PC-3 (cell line): ENCODE results near the gene ELF2. TPM values are rescaled to one million over a fixed set of nuclear protein-coding genes. Genes with fewer than 3 reads are reported as not detected.

Experiments
- ATAC-seq: fragments of 200-7000 bp; cut with Tn5 transposase; 2 replicates; pipeline ENCODE4 v1.9.1; 2020; ENCODE audit warnings: mild to moderate bottlenecking, moderate library complexity
- BruUV-seq: library from RNA; stranded (reverse); fragments of 400-500 nt; replicated peaks from 2 replicates; lab custom pipeline; 2021; lab: Mats Ljungman, UMichigan
- CTCF ChIA-PET: fragments of 300-600 bp; sonication (Branson Sonifier 250); formaldehyde crosslinking; loops from one replicate; lab custom pipeline; 2022; ENCODE audit warnings: antibody characterized with exemption; lab: Charles Lee
- POLR2A ChIA-PET: fragments of 300-600 bp; sonication (Branson Sonifier 250); formaldehyde crosslinking; loops from one replicate; lab custom pipeline; 2022; ENCODE audit warnings: antibody characterized with exemption; ENCODE audit not compliant: unreplicated experiment; lab: Charles Lee
- DNase-seq: peaks from one replicate; pipeline ENCODE4 v3.0.0-alpha.2; 2015
- H2AFZ ChIP-seq: fragments of 300-600 bp; sonication (generic); 2 replicates; pipeline ENCODE4 v1.6.0; 2016; ENCODE audit warnings: antibody characterized with exemption, low read length
- H3F3A ChIP-seq: fragments of 300-600 bp; sonication (generic); one replicate; pipeline ENCODE4 v1.6.0; 2017; ENCODE audit warnings: antibody characterized with exemption, low read length, control low read depth, mild to moderate bottlenecking; ENCODE audit not compliant: unreplicated experiment
- H3K27ac ChIP-seq: fragments of 300-600 bp; sonication (generic); 2 replicates; pipeline ENCODE4 v1.5.1; 2016; ENCODE audit warnings: mild to moderate bottlenecking, low read length
- H3K27me3 ChIP-seq: fragments of 300-600 bp; sonication (generic); 2 replicates; pipeline ENCODE4 v1.6.1; 2016; ENCODE audit warnings: low read length, mixed read lengths
- H3K36me3 ChIP-seq: fragments of 300-600 bp; sonication (generic); 2 replicates; pipeline ENCODE4 v1.6.1; 2016; ENCODE audit warnings: low read depth, mixed run types, low read length, mixed read lengths
- H3K4me1 ChIP-seq: fragments of 300-600 bp; sonication (generic); 2 replicates; pipeline ENCODE4 v1.5.1; 2016; ENCODE audit warnings: low read length; ENCODE audit not compliant: insufficient read depth
- H3K4me2 ChIP-seq: fragments of 300-600 bp; sonication (generic); 2 replicates; pipeline ENCODE4 v1.6.0; 2016; ENCODE audit warnings: low read length
- H3K4me3 ChIP-seq: fragments of 300-600 bp; sonication (generic); 2 replicates; pipeline ENCODE4 v1.5.1; 2016; ENCODE audit warnings: mild to moderate bottlenecking, low read length, mixed read lengths
- H3K79me2 ChIP-seq: fragments of 300-600 bp; sonication (generic); 2 replicates; pipeline ENCODE4 v1.6.1; 2017; ENCODE audit warnings: low read length, mixed read lengths
- H3K9ac ChIP-seq: fragments of 300-600 bp; sonication (generic); 2 replicates; pipeline ENCODE4 v1.6.0; 2016; ENCODE audit warnings: mild to moderate bottlenecking, low read length
- H3K9me2 ChIP-seq: fragments of 300-600 bp; sonication (generic); replicated peaks from 2 replicates; pipeline ENCODE4 v1.6.1; 2016; ENCODE audit warnings: mixed run types, low read length, mixed read lengths
- H3K9me3 ChIP-seq: fragments of 300-600 bp; sonication (generic); 2 replicates; pipeline ENCODE4 v1.6.1; 2016; ENCODE audit warnings: low read length, mixed read lengths
- H4K20me1 ChIP-seq: fragments of 300-600 bp; sonication (generic); 2 replicates; pipeline ENCODE4 v1.6.1; 2016; ENCODE audit warnings: low read length, mixed read lengths
- EZH2 ChIP-seq: fragments of 300-600 bp; sonication (generic); IDR thresholded peaks from one replicate; pipeline ENCODE4 v1.6.1; 2017; ENCODE audit warnings: antibody characterized with exemption, mild to moderate bottlenecking, low read length; ENCODE audit not compliant: unreplicated experiment
- EZH2phosphoT487 ChIP-seq: fragments of 300-600 bp; sonication (generic); IDR thresholded peaks from 2 replicates; pipeline ENCODE4 v1.6.1; 2018; ENCODE audit warnings: mild to moderate bottlenecking, antibody characterized with exemption, low read length, borderline replicate concordance
- intact Hi-C: fragments of 100-400 bp; cut with micrococcal nuclease; formaldehyde crosslinking; loops from 2 replicates; pipeline ENCODE4 v1.9.0; 2023
- total RNA-seq: library from RNA; depleted of rRNA; stranded (reverse); fragments of >200 nt; gene quantifications from 2 replicates; pipeline ENCODE4 v1.2.3, GENCODE V29; 2014
- TF ChIP-seq, protein P1 (sequence below): fragments of 300-600 bp; sonication (generic); conservative IDR thresholded peaks from 2 replicates; pipeline ENCODE4 v1.5.1; 2017; ENCODE audit warnings: antibody characterized with exemption, low read depth, mild to moderate bottlenecking, low read length

The ELF2 gene
- total RNA-seq, 1 experiment from 2014 or later: 18.5 TPM

- Histone ChIP-seq H3K27me3 (no peaks in the 10 kb centered on the region), H3K36me3 (no peaks in the 10 kb centered on the region), H3K9ac (no peak overlapping the region), H3K9me2 (no peaks in the 10 kb centered on the region), H3K4me2 (no peak overlapping the region), H4K20me1 (no peaks in the 10 kb centered on the region), H3K4me1 (no peaks in the 10 kb centered on the region), H3K4me3 (no peak overlapping the region), H2AFZ (no peak overlapping the region), H3K9me3 (no peaks in the 10 kb centered on the region), H3K79me2 (no peaks in the 10 kb centered on the region), H3K27ac (no peak overlapping the region), H3F3A (no peaks in the 10 kb centered on the region)
- TF ChIP-seq EZH2 (no peak), EZH2phosphoT487 (no peak)
- TF ChIP-seq, protein P1, sequence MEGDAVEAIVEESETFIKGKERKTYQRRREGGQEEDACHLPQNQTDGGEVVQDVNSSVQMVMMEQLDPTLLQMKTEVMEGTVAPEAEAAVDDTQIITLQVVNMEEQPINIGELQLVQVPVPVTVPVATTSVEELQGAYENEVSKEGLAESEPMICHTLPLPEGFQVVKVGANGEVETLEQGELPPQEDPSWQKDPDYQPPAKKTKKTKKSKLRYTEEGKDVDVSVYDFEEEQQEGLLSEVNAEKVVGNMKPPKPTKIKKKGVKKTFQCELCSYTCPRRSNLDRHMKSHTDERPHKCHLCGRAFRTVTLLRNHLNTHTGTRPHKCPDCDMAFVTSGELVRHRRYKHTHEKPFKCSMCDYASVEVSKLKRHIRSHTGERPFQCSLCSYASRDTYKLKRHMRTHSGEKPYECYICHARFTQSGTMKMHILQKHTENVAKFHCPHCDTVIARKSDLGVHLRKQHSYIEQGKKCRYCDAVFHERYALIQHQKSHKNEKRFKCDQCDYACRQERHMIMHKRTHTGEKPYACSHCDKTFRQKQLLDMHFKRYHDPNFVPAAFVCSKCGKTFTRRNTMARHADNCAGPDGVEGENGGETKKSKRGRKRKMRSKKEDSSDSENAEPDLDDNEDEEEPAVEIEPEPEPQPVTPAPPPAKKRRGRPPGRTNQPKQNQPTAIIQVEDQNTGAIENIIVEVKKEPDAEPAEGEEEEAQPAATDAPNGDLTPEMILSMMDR: no peak
- BruUV-seq: no TSS peak
- intact Hi-C loops: no loop called here
- no peak for ATAC-seq
- DNase-seq: no peak
- ChIA-PET CTCF (interaction anchor here (0.6 kb wide), 1 partner anchor 111 kb away, joined by 4 read pairs; no protein-coding TSS in a partner anchor), POLR2A (no interaction called here)
Observed at GRCh38 chr4:139210486-139210885, 33.5 kb upstream of the ELF2 start.

GRCh38 chr4:139209470-139210063 is 32.5 kb upstream of the ELF2 start:
- H3K4me1 ChIP-seq: no peaks in the 10 kb centered on the region
- intact Hi-C loops: no loop called here
- DNase-seq: no peak
- H3K27me3 ChIP-seq: no peaks in the 10 kb centered on the region
- H3K79me2 ChIP-seq: no peaks in the 10 kb centered on the region
- H3K4me3 ChIP-seq: no peak overlapping the region
- no peak overlapping the region for H3K4me2 ChIP-seq
- ChIA-PET POLR2A (no interaction called here), CTCF (no interaction called here)
- no peaks in the 10 kb centered on the region for H3F3A ChIP-seq
- no peaks in the 10 kb centered on the region for H3K9me3 ChIP-seq
- H3K36me3 ChIP-seq: no peaks in the 10 kb centered on the region
- no TSS peak for BruUV-seq
- no peak for ATAC-seq
- no peak overlapping the region for H2AFZ ChIP-seq
- H3K9me2 ChIP-seq: no peaks in the 10 kb centered on the region
- no peaks in the 10 kb centered on the region for H4K20me1 ChIP-seq
- no peak overlapping the region for H3K27ac ChIP-seq
- TF ChIP-seq EZH2phosphoT487 (no peak), EZH2 (no peak)
- TF ChIP-seq, protein P1: no peak
- H3K9ac ChIP-seq: no peak overlapping the region

DNA sequence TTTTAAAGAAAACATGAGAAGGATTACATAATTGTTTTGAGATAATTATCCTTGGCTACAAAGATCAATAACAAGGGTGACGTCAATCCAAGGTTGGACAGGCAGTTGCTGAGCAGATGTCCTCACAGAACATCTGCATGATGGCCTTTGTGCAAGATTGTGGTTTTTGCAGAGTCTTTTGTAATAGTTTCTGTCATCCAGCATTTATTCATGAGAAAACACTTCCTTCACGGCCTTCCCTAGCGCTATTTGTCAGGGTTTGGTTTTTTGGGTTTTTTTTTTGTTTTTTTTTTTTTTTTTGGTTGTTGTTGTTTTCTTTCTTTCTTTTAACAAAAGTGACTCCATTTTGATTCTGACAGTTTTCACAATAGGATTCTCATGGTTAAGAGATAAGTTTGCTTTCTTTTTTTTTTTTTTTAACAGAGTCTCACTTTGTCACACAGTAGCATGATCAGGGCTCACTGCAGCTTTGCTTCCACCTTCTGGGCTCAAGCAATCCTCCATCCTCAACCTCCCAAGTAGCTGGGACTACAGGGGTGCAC is 31.5 kb upstream of the ELF2 start:
- H3F3A ChIP-seq: no peaks in the 10 kb centered on the region
- H3K9ac ChIP-seq: no peak overlapping the region
- intact Hi-C loops: no loop called here
- no peaks in the 10 kb centered on the region for H3K4me1 ChIP-seq
- no peak overlapping the region for H3K27ac ChIP-seq
- no peaks in the 10 kb centered on the region for H3K79me2 ChIP-seq
- no peak overlapping the region for H2AFZ ChIP-seq
- ATAC-seq (no peak), DNase-seq (no peak)
- CTCF ChIA-PET: no interaction called here
- no peaks in the 10 kb centered on the region for H3K9me3 ChIP-seq
- H4K20me1 ChIP-seq: no peaks in the 10 kb centered on the region
- H3K27me3 ChIP-seq: no peaks in the 10 kb centered on the region
- no TSS peak for BruUV-seq
- H3K4me3 ChIP-seq: no peak overlapping the region
- H3K9me2 ChIP-seq: no peaks in the 10 kb centered on the region
- POLR2A ChIA-PET: no interaction called here
- TF ChIP-seq EZH2: no peak
- no peak for TF ChIP-seq EZH2phosphoT487
- H3K36me3 ChIP-seq: no peaks in the 10 kb centered on the region
- no peak overlapping the region for H3K4me2 ChIP-seq
